ENCODE measurements around the gene NOL4. TPM values are rescaled to one million over a fixed set of nuclear protein-coding genes. Genes with fewer than 3 reads are reported as not detected.

Gene NOL4
- total RNA-seq, 6 donors from 2014 or later: 0.40 TPM; not detected in 5

DNA sequence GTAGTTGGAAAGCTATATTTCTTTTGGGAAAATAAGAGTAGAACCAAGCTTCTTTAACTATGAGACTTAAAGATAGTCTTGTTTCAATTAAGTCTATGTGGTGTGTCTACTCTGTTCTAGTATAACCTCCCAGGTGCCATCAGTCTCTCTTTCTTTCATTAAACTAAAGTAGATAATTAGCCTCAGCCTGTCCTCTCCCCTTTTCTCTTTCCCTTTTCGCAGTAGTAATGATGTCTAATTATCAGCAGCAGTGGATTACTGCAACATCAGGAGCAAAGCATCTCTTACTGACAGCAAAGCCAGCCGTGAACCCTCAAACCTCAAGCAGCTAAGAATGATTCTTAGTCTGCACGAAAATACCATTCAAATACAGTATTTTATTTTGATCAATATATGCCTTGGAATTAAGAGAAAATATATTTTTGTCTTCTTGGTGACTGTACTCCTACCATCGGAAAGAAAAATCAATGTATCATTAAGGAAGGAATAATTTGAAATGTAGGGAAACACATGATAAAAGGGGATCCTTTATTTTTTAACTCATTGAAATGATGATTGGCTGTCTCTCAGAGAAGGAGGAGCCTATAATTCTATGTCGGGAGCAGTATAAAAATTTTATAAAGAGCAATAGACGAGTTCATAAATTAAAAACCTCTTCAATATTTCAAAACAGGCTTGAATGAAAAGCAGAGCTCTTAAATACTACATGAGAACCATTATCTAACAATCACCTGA lies 4.5 kb downstream of the NOL4 start:
- Histone ChIP-seq H3K9me3 (no peaks in the 10 kb centered on the region), H3K4me3 (no peak overlapping the region), H3K27ac (no peak overlapping the region), H3K27me3 (peaks cover 0 to 20% (median 10%) of the 10 kb centered on the region in 4 donors), H3K36me3 (no peaks in the 10 kb centered on the region), H3K4me1 (peaks cover 16 to 33% (median 22%) of the 10 kb centered on the region in 4 donors)
- ATAC-seq (ENCODE audit: low FRiP score in 2 of 2) (no peak), DNase-seq (no peak)
- TF ChIP-seq POLR2AphosphoS5 (IDR thresholded peaks at IDR 0.05) (no peak), EP300 (IDR thresholded peaks at IDR 0.05) (no peak), POLR2A (IDR thresholded peaks at IDR 0.05) (no peak)
- TF ChIP-seq, protein P1, sequence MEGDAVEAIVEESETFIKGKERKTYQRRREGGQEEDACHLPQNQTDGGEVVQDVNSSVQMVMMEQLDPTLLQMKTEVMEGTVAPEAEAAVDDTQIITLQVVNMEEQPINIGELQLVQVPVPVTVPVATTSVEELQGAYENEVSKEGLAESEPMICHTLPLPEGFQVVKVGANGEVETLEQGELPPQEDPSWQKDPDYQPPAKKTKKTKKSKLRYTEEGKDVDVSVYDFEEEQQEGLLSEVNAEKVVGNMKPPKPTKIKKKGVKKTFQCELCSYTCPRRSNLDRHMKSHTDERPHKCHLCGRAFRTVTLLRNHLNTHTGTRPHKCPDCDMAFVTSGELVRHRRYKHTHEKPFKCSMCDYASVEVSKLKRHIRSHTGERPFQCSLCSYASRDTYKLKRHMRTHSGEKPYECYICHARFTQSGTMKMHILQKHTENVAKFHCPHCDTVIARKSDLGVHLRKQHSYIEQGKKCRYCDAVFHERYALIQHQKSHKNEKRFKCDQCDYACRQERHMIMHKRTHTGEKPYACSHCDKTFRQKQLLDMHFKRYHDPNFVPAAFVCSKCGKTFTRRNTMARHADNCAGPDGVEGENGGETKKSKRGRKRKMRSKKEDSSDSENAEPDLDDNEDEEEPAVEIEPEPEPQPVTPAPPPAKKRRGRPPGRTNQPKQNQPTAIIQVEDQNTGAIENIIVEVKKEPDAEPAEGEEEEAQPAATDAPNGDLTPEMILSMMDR (IDR thresholded peaks at IDR 0.05): no peak
- 63 to 68% methylated on average over 6 of the region's 6 CpGs for whole genome bisulfite sequencing, 2 donors

DNA sequence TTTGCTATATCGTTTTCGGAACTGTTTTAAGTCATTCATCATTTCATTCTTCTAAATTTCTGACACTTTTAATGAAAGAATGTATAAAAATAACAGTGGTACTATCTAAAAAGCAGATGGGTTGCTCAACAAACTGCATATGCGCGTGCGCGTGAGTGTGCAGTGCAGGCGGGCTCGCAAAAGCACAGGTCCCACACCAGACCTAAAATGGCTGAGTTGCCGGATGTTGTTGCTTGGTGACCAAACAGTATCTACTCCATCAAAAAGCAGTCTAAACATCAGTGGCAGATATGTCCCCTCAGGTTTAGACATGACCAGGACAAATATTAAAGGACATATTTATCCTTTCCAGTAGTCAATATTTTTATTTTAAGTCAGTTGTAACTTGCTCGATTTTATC lies 5.1 kb downstream of the NOL4 start:
- TF ChIP-seq, protein P1 (IDR thresholded peaks at IDR 0.05): no peak
- TF ChIP-seq POLR2A (IDR thresholded peaks at IDR 0.05): no peak
- no peak for TF ChIP-seq POLR2AphosphoS5 (IDR thresholded peaks at IDR 0.05)
- no peak for TF ChIP-seq EP300 (IDR thresholded peaks at IDR 0.05)
- peaks cover 16 to 29% (median 20%) of the 10 kb centered on the region in 4 donors for H3K4me1 ChIP-seq
- peaks cover 0 to 17% (median 8%) of the 10 kb centered on the region in 4 donors for H3K27me3 ChIP-seq
- no peaks in the 10 kb centered on the region for H3K36me3 ChIP-seq
- no peak overlapping the region for H3K4me3 ChIP-seq
- no peak overlapping the region for H3K27ac ChIP-seq
- DNase-seq (peak in 1 of 2 donors; percentile 13), ATAC-seq (ENCODE audit: low FRiP score in 2 of 2) (no peak)
- WGBS, 2 donors: 91 to 96% methylated on average over 10 of the region's 10 CpGs
- no peaks in the 10 kb centered on the region for H3K9me3 ChIP-seq

DNA sequence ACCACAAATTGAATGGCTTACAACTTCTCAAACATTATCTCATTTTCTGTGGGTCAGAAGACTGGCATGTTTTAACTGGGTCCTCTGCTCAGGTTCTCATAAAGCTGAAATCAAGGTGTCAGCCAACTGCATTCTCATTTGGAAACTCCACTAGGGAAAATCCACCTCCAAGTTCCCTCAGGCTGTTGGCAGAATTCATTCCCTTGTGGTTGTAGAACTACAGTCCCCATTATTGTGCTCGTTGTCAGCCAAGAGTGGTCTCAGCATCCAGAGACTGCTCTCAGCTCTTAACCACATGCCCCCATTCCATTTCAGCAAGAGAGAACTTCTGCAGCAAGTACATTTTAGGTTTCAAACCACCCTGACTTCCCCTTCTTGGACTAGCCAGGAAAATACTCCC lies 12.2 kb downstream of the NOL4 start:
- TF ChIP-seq POLR2AphosphoS5 (IDR thresholded peaks at IDR 0.05) (no peak), POLR2A (IDR thresholded peaks at IDR 0.05) (no peak), EP300 (IDR thresholded peaks at IDR 0.05) (no peak)
- TF ChIP-seq, protein P1 (IDR thresholded peaks at IDR 0.05): no peak
- H3K9me3 ChIP-seq: no peaks in the 10 kb centered on the region
- no peak for ATAC-seq (ENCODE audit: low FRiP score in 2 of 2)

DNA sequence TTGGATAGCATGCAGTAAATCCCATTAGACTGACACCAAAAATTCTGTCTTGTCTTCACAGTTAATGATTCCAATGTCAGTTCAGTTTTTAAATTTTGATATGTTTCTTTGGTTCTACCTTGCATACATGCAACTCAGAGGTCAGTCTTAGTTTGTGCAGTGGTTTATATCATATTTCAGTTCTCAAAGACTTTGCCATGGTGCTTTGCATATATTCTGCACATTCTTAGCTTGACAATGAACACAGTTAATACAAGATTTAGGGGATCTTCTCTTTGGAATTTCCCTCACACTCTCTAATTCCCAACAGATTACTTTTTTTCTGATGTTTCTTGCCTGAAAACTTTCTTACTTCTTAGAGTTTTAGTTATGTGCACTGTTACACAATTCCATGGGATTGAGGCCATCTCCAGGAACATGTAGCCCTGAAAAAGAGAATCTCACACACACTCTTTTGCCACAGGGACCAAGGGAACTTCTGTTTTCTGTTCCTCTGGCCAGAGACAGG lies 17.3 kb downstream of the NOL4 start:
- no peaks in the 10 kb centered on the region for H3K9me3 ChIP-seq
- H3K36me3 ChIP-seq: no peaks in the 10 kb centered on the region
- no peak overlapping the region for H3K27ac ChIP-seq
- H3K27me3 ChIP-seq: no peaks in the 10 kb centered on the region
- no peak for TF ChIP-seq POLR2AphosphoS5 (IDR thresholded peaks at IDR 0.05)
- TF ChIP-seq POLR2A (IDR thresholded peaks at IDR 0.05): no peak
- no peak for DNase-seq
- no peaks in the 10 kb centered on the region for H3K4me1 ChIP-seq
- no peak overlapping the region for H3K4me3 ChIP-seq
- no peak for ATAC-seq (ENCODE audit: low FRiP score in 2 of 2)

More for the DNA sequence above, 12.2 kb downstream of the NOL4 start:
- H3K36me3 ChIP-seq: no peaks in the 10 kb centered on the region
- H3K4me3 ChIP-seq: no peak overlapping the region
- H3K4me1 ChIP-seq: no peaks in the 10 kb centered on the region
- WGBS, 2 donors: 63 to 65% methylated on average over 1 of the region's 1 CpG
- H3K27ac ChIP-seq: no peak overlapping the region
- no peak for DNase-seq
- H3K27me3 ChIP-seq: no peaks in the 10 kb centered on the region

DNA sequence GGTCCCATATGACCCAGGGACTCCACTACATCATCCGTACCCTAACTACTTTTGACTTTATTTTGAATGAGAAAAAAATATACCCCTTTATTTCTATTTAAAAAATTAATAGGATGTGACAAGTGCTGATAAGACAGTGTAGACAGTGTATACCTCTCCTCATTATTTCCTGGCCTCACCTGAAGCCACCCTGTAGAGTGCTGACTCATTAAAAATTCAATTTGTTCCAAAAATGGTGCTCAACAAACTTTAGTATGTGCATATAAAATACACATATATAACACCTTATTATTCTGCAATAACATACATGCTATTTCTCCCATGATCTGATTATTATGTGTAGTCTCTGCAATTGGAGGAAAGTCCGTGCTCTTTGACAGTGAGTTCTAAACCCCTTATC lies 20.8 kb downstream of the NOL4 start:
- H3K4me3 ChIP-seq: no peak overlapping the region
- no peak overlapping the region for H3K27ac ChIP-seq
- no peaks in the 10 kb centered on the region for H3K9me3 ChIP-seq
- H3K36me3 ChIP-seq: no peaks in the 10 kb centered on the region
- H3K4me1 ChIP-seq: no peaks in the 10 kb centered on the region
- no peaks in the 10 kb centered on the region for H3K27me3 ChIP-seq
- TF ChIP-seq, protein P1 (IDR thresholded peaks at IDR 0.05): no peak
- TF ChIP-seq POLR2AphosphoS5 (IDR thresholded peaks at IDR 0.05) (no peak), EP300 (IDR thresholded peaks at IDR 0.05) (no peak), POLR2A (IDR thresholded peaks at IDR 0.05) (no peak)
- ATAC-seq (ENCODE audit: low FRiP score in 2 of 2) (no peak), DNase-seq (no peak)
- 71 to 78% methylated on average over 2 of the region's 2 CpGs for WGBS, 2 donors

All from upper lobe of left lung (tissue), 6 donors.